ENCODE measurements around the gene CTSZ. TPM values are rescaled to one million over a fixed set of nuclear protein-coding genes. Genes with fewer than 3 reads are reported as not detected.

Gene CTSZ
- total and polyA plus RNA-seq, 2 of the 8 experiments (the other 6 are each of a cell fraction or from before 2014, with no cell fraction given), result 32.8 to 34.0 TPM

- H2AFZ ChIP-seq (ENCODE audit: low read length), result no peak overlapping the region
- no peak overlapping the region for H3K18ac ChIP-seq (ENCODE audit: extremely low read depth, low read length)
- H3K27me3 ChIP-seq (replicated peaks in 1 of 4; ENCODE audit: control insufficient read depth in 3 of 4, extremely low read depth in 1 of 4, insufficient read depth in 3 of 4, low read length in 3 of 4), result no peaks in the 10 kb centered on the region
- ChIA-PET CTCF (ENCODE audit: partially characterized antibody) (interaction anchor here (0.7 to 1.6 kb wide), 4 partner anchors 55 to 183 kb away, joined by 3 to 5 read pairs (median 4); partner anchors contain the start of gene ATP5F1E), POLR2A (ENCODE audit: partially characterized antibody) (interaction anchor here (0.7 to 1.3 kb wide), 2 partner anchors 56 to 302 kb away, joined by 3 read pairs; partner anchors contain the start of gene ATP5F1E)
- 91% methylated on average over 3 of the region's 3 CpGs; no CpG with 5 or more reads in 1 of the 2 experiments for whole genome bisulfite sequencing, 2 experiments (ENCODE audit: extremely low coverage in 1 of 2, insufficient coverage in 1 of 2, insufficient read length in 1 of 2, insufficient replicate concordance in 2 of 2, low coverage in 1 of 2, low lambda C conversion rate in 2 of 2, missing lambda C conversion rate in 1 of 2)
- TF ChIP-seq MAX (IDR thresholded peaks at IDR 0.05) (no peak), FOSL1 (IDR thresholded peaks at IDR 0.05; ENCODE audit: insufficient read depth, low read depth, low read length) (no peak)
- no peak overlapping the region for H3K14ac ChIP-seq (ENCODE audit: insufficient read length)
- no peak overlapping the region for H3K9ac ChIP-seq (replicated peaks in 1 of 4; ENCODE audit: extremely low read depth in 1 of 4, low read depth in 3 of 4, low read length in 3 of 4)
- no peak overlapping the region for H3K23ac ChIP-seq (ENCODE audit: insufficient read length)
- no peak overlapping the region for H3K4ac ChIP-seq (replicated peaks; ENCODE audit: insufficient read length, low read depth, low read length)
- no peak overlapping the region for H2BK12ac ChIP-seq (ENCODE audit: low read depth, low read length)
- H3K56ac ChIP-seq (replicated peaks; ENCODE audit: insufficient read length, low read depth, low read length), result no peak overlapping the region
- H2BK15ac ChIP-seq (ENCODE audit: low read length), result no peak overlapping the region
- H3K79me2 ChIP-seq (ENCODE audit: control insufficient read depth in 1 of 2, insufficient read depth in 2 of 2, low read length in 2 of 2), result no peaks in the 10 kb centered on the region
- H3K4me1 ChIP-seq (replicated peaks in 1 of 4; ENCODE audit: control insufficient read depth in 3 of 4, insufficient read depth in 4 of 4, low read length in 3 of 4), result peaks cover 0 to 3% (median 0%) of the 10 kb centered on the region in 4 experiments; a peak in 2 of 7 replicates
- H4K8ac ChIP-seq (ENCODE audit: extremely low read depth, insufficient read depth, low read length), result no peak overlapping the region
- no peaks in the 10 kb centered on the region for H3K36me3 ChIP-seq (ENCODE audit: control insufficient read depth in 2 of 4, insufficient read depth in 4 of 4, low read length in 3 of 4)
- H4K91ac ChIP-seq (replicated peaks; ENCODE audit: insufficient read length, low read length), result no peak overlapping the region
- H3K79me1 ChIP-seq (ENCODE audit: low read depth, low read length), result no peaks in the 10 kb centered on the region
- FAIRE-seq (no peak), DNase-seq (ENCODE audit: low read depth in 1 of 2, low spot score in 2 of 2) (peak in 1 of 2 experiments; percentile 27)
- H3K9me3 ChIP-seq (ENCODE audit: insufficient read depth in 2 of 2, low read depth in 1 of 2, low read length in 1 of 2), result no peaks in the 10 kb centered on the region
- no peak overlapping the region for H3K4me2 ChIP-seq (ENCODE audit: insufficient read depth in 1 of 2, low read depth in 2 of 2, low read length in 2 of 2)
- H3K4me3 ChIP-seq (ENCODE audit: extremely low read depth in 1 of 4, insufficient read depth in 2 of 4, low read depth in 3 of 4, low read length in 4 of 4), result no peak overlapping the region
- no peak overlapping the region for H2BK5ac ChIP-seq (ENCODE audit: low read depth, low read length)
- H2BK120ac ChIP-seq (replicated peaks; ENCODE audit: low read depth, low read length), result no peak overlapping the region
- H3K27ac ChIP-seq (ENCODE audit: low read depth, low read length), result no peak overlapping the region
- H4K20me1 ChIP-seq (replicated peaks in 1 of 2; ENCODE audit: control insufficient read depth in 1 of 2, insufficient read depth in 2 of 2, low read length in 2 of 2), result no peaks in the 10 kb centered on the region
- no peak overlapping the region for H4K5ac ChIP-seq (ENCODE audit: insufficient read length, low read depth, low read length)
- no peaks in the 10 kb centered on the region for H3K23me2 ChIP-seq (ENCODE audit: low read depth, low read length)
- H2AK5ac ChIP-seq (ENCODE audit: low read depth, low read length), result no peak overlapping the region; the same call in 1 of the 2 replicates
- H2BK20ac ChIP-seq (ENCODE audit: low read length), result no peak overlapping the region
Measured at GRCh38 chr20:58976061-58976730, 30.9 kb downstream of the CTSZ start.

Data from H1 (cell line).